Transverse colon (tissue), 4 donors: ENCODE results near the gene OR5H14. TPM values are rescaled to one million over a fixed set of nuclear protein-coding genes. Genes with fewer than 3 reads are reported as not detected.
"Not testable (repeated sequence)": the region's sequence is repeated elsewhere in the genome, so short reads cannot be mapped to it uniquely, and the experiment has no call there.

Experiments
- DNase-seq: peaks from one replicate; pipeline ENCODE4 v3.0.0-alpha.2; 2019
- H3K27ac ChIP-seq, 4 donors: fragments of 200-600 bp; sonication (generic); 2 replicates each; pipeline ENCODE4 v1.5.1; 2016 to 2018; ENCODE audit warnings: inconsistent platforms in 4 of 4
- H3K27me3 ChIP-seq: fragments of 200-600 bp; sonication (generic); 2 replicates; pipeline ENCODE4 v1.5.1; 2017; ENCODE audit warnings: inconsistent platforms
- H3K36me3 ChIP-seq, 4 donors: fragments of 200-600 bp; sonication (generic); 2 replicates each; pipeline ENCODE4 v1.5.1; 2017 to 2019; ENCODE audit warnings: inconsistent platforms in 4 of 4
- H3K4me1 ChIP-seq, 4 donors: fragments of 200-600 bp; sonication (generic); 2 replicates each; pipeline ENCODE4 v1.5.1; 2017 to 2020; ENCODE audit warnings: inconsistent platforms in 4 of 4
- H3K4me3 ChIP-seq, 4 donors: fragments of 200-600 bp; sonication (generic); 1 replicate in 1 of 4; 2 replicates in 3 of 4; pipeline versions ENCODE4 v1.5.1 to v1.6.1; 2017 to 2019; ENCODE audit warnings: inconsistent platforms in 4 of 4
- H3K9me3 ChIP-seq, 2 donors: fragments of 200-600 bp; sonication (generic); 2 replicates each; pipeline ENCODE4 v1.5.1; 2017 to 2019; ENCODE audit warnings: inconsistent platforms in 2 of 2
- CTCF ChIP-seq, 5 experiments: fragments of 200-600 bp in 3 of 5; fragments of 450-650 bp in 2 of 5; sonication (generic) in 3 of 5; IDR thresholded peaks; 1 replicate in 2 of 5; 2 replicates in 3 of 5; pipeline ENCODE4 v1.5.1; 2016 to 2017; ENCODE audit warnings: antibody characterized with exemption in 5 of 5, inconsistent platforms in 3 of 5, mild to moderate bottlenecking in 2 of 5, moderate library complexity in 1 of 5
- EP300 ChIP-seq: sonication (generic); formaldehyde crosslinking; IDR thresholded peaks from one replicate; pipeline ENCODE4 v1.6.1; 2017; ENCODE audit warnings: antibody characterized with exemption, low read depth
- POLR2A ChIP-seq: fragments of 450-650 bp; IDR thresholded peaks from one replicate; pipeline ENCODE4 v1.6.1; 2016; ENCODE audit warnings: antibody characterized with exemption, mild to moderate bottlenecking, moderate library complexity
- POLR2AphosphoS5 ChIP-seq, 3 donors: sonication (generic); formaldehyde crosslinking; IDR thresholded peaks; one replicate each; pipeline ENCODE4 v1.6.1; 2016; ENCODE audit warnings: antibody characterized with exemption in 3 of 3
- WGBS, 2 donors: methylation state at CpG; one replicate each; pipeline ENCODE4 v1.1.5; 2018; ENCODE audit warnings: low coverage in 1 of 2; 5-methylcytosine and 5-hydroxymethylcytosine counted together
- in situ Hi-C, 4 donors: fragments of 200-750 bp; cut with MboI; loops; one replicate each; pipeline versions ENCODE4 v1.15.0 to v1.15.1; 2017; ENCODE audit warnings: low sequenced_read_pairs in 3 of 4, low pct_ligation_motif_present in 1 of 4, low pct_unique_long_range_greater_than_20kb in 1 of 4
- intact Hi-C: fragments of 100-400 bp; cut with DNase I; formaldehyde crosslinking; loops from one replicate; pipeline ENCODE4 v1.15.1; 2023; ENCODE audit warnings: low total_unique reads
- total RNA-seq, 4 donors: library from RNA; depleted of rRNA; stranded (reverse); fragments of >200 nt; gene quantifications; one replicate each; pipeline ENCODE4 v1.1.0, GENCODE V29; 2016

OR5H14 gene
- total RNA-seq, 4 donors from 2014 or later: not detected

DNA sequence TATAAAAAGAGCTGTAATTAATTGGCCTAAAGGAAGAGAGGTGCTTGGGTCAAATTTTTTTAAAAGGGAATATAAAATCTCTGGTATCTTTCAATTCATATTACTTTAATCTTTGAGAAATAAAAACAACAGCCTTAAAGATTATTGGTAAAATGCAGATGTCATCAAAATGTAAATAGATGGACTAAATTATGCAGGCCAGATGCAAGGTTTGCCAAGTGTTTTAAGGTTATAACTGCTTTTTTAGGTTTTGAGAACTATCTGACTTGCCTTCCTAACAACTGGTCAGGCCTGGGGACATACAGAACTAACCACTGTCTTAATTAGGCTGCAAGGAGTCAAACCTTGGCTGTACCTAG is 36.8 kb upstream of the OR5H14 start:
- Histone ChIP-seq H3K4me3 (no peak overlapping the region), H3K9me3 (no peaks in the 10 kb centered on the region), H3K4me1 (no peaks in the 10 kb centered on the region), H3K27ac (no peak overlapping the region), H3K27me3 (no peaks in the 10 kb centered on the region), H3K36me3 (no peaks in the 10 kb centered on the region)
- in situ Hi-C loops: no loop called here
- DNase-seq: no peak
- no peak for TF ChIP-seq EP300
- TF ChIP-seq CTCF (IDR thresholded peaks at IDR 0.05): no peak
- intact Hi-C loops: no loop called here

- in situ Hi-C loops: no loop called here
- Histone ChIP-seq H3K9me3 (no peaks in the 10 kb centered on the region), H3K27ac (no peak overlapping the region), H3K27me3 (no peaks in the 10 kb centered on the region), H3K4me3 (no peak overlapping the region), H3K4me1 (no peaks in the 10 kb centered on the region), H3K36me3 (no peaks in the 10 kb centered on the region)
- TF ChIP-seq POLR2AphosphoS5 (IDR thresholded peaks at IDR 0.05): no peak
- intact Hi-C loops: no loop called here
- WGBS, 2 donors: 51 to 53% methylated on average over 2 to 3 of the region's 3 CpGs
- no peak for DNase-seq
Measured at GRCh38 chr3:98114264-98114663, 33.0 kb upstream of the OR5H14 start.

GRCh38 chr3:98115717-98116116 is 31.6 kb upstream of the OR5H14 start:
- intact Hi-C loops (no loop called here), in situ Hi-C loops (no loop called here)
- 88 to 98% methylated on average over 1 of the region's 1 CpG for WGBS, 2 donors
- no peaks in the 10 kb centered on the region for H3K27me3 ChIP-seq
- no peaks in the 10 kb centered on the region for H3K4me1 ChIP-seq
- TF ChIP-seq CTCF (IDR thresholded peaks at IDR 0.05): no peak
- TF ChIP-seq POLR2A: no peak
- TF ChIP-seq EP300: no peak
- no peak for DNase-seq
- no peaks in the 10 kb centered on the region for H3K9me3 ChIP-seq
- no peaks in the 10 kb centered on the region for H3K36me3 ChIP-seq
- no peak overlapping the region for H3K27ac ChIP-seq
- no peak overlapping the region for H3K4me3 ChIP-seq

GRCh38 chr3:98130421-98130820 is 16.9 kb upstream of the OR5H14 start, which contains the start of gene OR5H1:
TSS of gene OR5H1 (plus strand) at chr3:98130721. CDS start at chr3:98132698, 1,977 bp downstream.
- H3K9me3 ChIP-seq: no peaks in the 10 kb centered on the region
- TF ChIP-seq POLR2A: no peak
- no peak for TF ChIP-seq EP300
- no peak for TF ChIP-seq CTCF (IDR thresholded peaks at IDR 0.05)
- no peak for TF ChIP-seq POLR2AphosphoS5 (IDR thresholded peaks at IDR 0.05)
- in situ Hi-C loops: no loop called here
- H3K36me3 ChIP-seq: no peaks in the 10 kb centered on the region
- no peaks in the 10 kb centered on the region for H3K4me1 ChIP-seq
- H3K27ac ChIP-seq: no peak within 1 kb of the TSS
- intact Hi-C loops: no loop called here
- DNase-seq: no peak
- H3K27me3 ChIP-seq: no peaks in the 10 kb centered on the region
- no peak within 1 kb of the TSS for H3K4me3 ChIP-seq
- WGBS, 2 donors: 69 to 76% methylated on average over 1 of the region's 1 CpG

GRCh38 chr3:98136631-98137030 is 10.6 kb upstream of the OR5H14 start:
- WGBS, 2 donors: 51 to 61% methylated on average over 2 to 3 of the region's 3 CpGs
- in situ Hi-C loops: no loop called here

DNA sequence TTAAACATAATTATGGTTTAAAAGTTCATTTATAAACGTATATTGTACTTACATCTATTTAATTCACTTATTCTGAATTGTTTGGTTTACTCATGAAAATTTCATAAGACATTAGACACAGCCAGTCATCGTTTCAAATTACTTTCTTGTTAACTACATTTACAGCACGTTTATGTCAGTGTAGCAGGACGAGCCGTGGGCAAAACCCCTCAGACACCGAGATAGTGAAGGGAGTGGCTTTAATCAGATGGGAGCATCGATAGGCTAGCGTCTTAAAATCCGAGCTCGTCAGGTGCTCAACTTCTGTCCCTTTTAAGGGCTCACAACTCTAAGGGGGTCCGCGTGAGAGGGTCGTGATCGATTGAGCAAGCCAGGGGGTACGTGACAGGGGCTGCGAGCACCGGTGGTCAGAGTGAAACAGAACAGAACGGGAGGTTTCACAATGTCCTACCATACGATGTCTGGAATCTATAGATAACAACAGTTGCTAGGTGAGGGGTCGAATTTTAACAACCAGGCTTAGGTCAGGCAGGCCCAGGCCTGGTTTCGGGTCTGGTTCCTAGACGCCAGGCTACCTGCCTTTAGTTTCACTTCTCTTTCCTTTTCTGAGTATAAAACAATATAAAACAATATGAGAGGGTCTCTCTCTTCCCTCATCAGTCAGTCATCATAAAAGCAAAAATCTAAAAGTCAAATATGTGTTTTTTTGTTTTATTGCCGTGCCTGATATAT is 9.3 kb upstream of the OR5H14 start:
- H3K36me3 ChIP-seq, DNase-seq, intact Hi-C loops, in situ Hi-C loops, H3K27ac ChIP-seq, H3K4me1 ChIP-seq, H3K27me3 ChIP-seq, H3K4me3 ChIP-seq, H3K9me3 ChIP-seq: not testable (repeated sequence)
- 74 to 75% methylated on average over 16 to 23 of the region's 23 CpGs for WGBS, 2 donors

More at GRCh38 chr3:98136631-98137030, 10.6 kb upstream of the OR5H14 start:
- no peak for DNase-seq
- intact Hi-C loops: no loop called here
- H3K4me1 ChIP-seq: no peaks in the 10 kb centered on the region
- no peaks in the 10 kb centered on the region for H3K9me3 ChIP-seq
- no peak overlapping the region for H3K4me3 ChIP-seq
- no peaks in the 10 kb centered on the region for H3K27me3 ChIP-seq
- H3K36me3 ChIP-seq: no peaks in the 10 kb centered on the region
- no peak overlapping the region for H3K27ac ChIP-seq
- no peak for TF ChIP-seq POLR2A
- no peak for TF ChIP-seq POLR2AphosphoS5 (IDR thresholded peaks at IDR 0.05)
- no peak for TF ChIP-seq CTCF (IDR thresholded peaks at IDR 0.05)
- TF ChIP-seq EP300: no peak
